Measurements from ENCODE around the gene FAM193A. TPM values are rescaled to one million over a fixed set of nuclear protein-coding genes. Genes with fewer than 3 reads are reported as not detected.

The FAM193A gene
- total and polyA plus RNA-seq, 2 experiments from 2014 or later = 12.0 to 22.9 TPM

DNA sequence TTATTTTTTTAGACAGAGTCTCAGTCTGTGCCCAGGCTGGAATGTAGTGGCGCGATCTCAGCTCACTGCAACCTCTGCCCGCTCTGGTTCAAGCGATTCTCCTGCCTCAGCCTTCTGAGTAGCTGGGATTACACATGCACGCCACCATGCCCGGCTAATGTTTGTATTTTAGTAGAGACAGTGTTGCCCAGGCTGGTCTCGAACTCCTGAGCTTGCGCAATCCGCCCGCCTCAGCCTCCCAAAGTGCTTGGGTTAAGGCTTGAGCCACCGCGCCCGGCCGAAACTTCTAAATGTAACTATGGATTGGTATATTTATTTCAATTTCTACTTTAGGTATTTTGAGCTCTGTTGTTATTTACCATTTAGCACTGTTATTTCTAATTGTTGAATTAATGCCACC lies 79.4 kb downstream of the FAM193A start (continued):
- TF ChIP-seq ZNF462 (CRISPR knock-in tag; IDR thresholded peaks at IDR 0.05) (no peak), ZNF331 (CRISPR knock-in tag; IDR thresholded peaks at IDR 0.05; ENCODE audit: low read depth) (no peak), EZH2 (IDR thresholded peaks at IDR 0.05; ENCODE audit: low read depth, unreplicated experiment) (no peak), EZH2phosphoT487 (IDR thresholded peaks at IDR 0.05; ENCODE audit: unreplicated experiment) (no peak), NANOG (IDR thresholded peaks at IDR 0.05; ENCODE audit: borderline replicate concordance) (no peak), JUNB (IDR thresholded peaks at IDR 0.05; ENCODE audit: unreplicated experiment) (no peak), STAT1 (IDR thresholded peaks at IDR 0.05; ENCODE audit: unreplicated experiment) (no peak), ZNF114 (CRISPR knock-in tag; IDR thresholded peaks at IDR 0.05) (no peak), CREB1 (CRISPR knock-in tag; IDR thresholded peaks at IDR 0.05; ENCODE audit: low read depth) (no peak)

GRCh38 chr4:2617955-2618354 lies 81.5 kb downstream of the FAM193A start:
- Mint-ChIP-seq H3K9me3 (no peaks in the 10 kb centered on the region), H3K4me1 (peaks cover 38% of the 10 kb centered on the region), H3K36me3 (ENCODE audit: low read depth) (peaks cover 12% of the 10 kb centered on the region), H3K27ac (no peak overlapping the region), H3K27me3 (ENCODE audit: insufficient read depth, low read depth, poor library complexity) (peaks cover 5% of the 10 kb centered on the region), H3K4me3 (no peak overlapping the region)
- ATAC-seq (no peak), DNase-seq (ENCODE audit: low spot score) (no peak)
- Histone ChIP-seq H2AFZ (no peak overlapping the region), H3K4me1 (ENCODE audit: insufficient read depth) (peaks cover 17% of the 10 kb centered on the region), H3F3A (replicated peaks; ENCODE audit: low read depth) (no peaks in the 10 kb centered on the region), H3K4me3 (no peak overlapping the region), H3K79me2 (replicated peaks; ENCODE audit: insufficient read depth) (peaks cover 98% of the 10 kb centered on the region), H3K36me3 (ENCODE audit: insufficient read depth) (no peaks in the 10 kb centered on the region), H3K4me2 (no peak overlapping the region), H3K27me3 (ENCODE audit: insufficient read depth) (no peaks in the 10 kb centered on the region), H3K9me2 (ENCODE audit: insufficient read depth) (no peaks in the 10 kb centered on the region), H3K27ac (ENCODE audit: low read depth) (peak overlapping the region; percentile 64), H4K20me1 (replicated peaks; ENCODE audit: insufficient read depth) (peaks cover 27% of the 10 kb centered on the region)
- no peak for TF ChIP-seq ZNF114 (CRISPR knock-in tag; IDR thresholded peaks at IDR 0.05)
- TF ChIP-seq EZH2 (IDR thresholded peaks at IDR 0.05; ENCODE audit: low read depth, unreplicated experiment) = no peak
- TF ChIP-seq CREB1 (CRISPR knock-in tag; IDR thresholded peaks at IDR 0.05; ENCODE audit: low read depth) = no peak
- no peak for TF ChIP-seq EZH2phosphoT487 (IDR thresholded peaks at IDR 0.05; ENCODE audit: unreplicated experiment)
- no peak for TF ChIP-seq STAT1 (IDR thresholded peaks at IDR 0.05; ENCODE audit: unreplicated experiment)
- no peak for TF ChIP-seq POLR2AphosphoS5 (IDR thresholded peaks at IDR 0.05; ENCODE audit: low read depth)
- TF ChIP-seq ZNF462 (CRISPR knock-in tag; IDR thresholded peaks at IDR 0.05) = no peak
- TF ChIP-seq JUNB (IDR thresholded peaks at IDR 0.05; ENCODE audit: unreplicated experiment) = no peak
- no peak for TF ChIP-seq ZNF331 (CRISPR knock-in tag; IDR thresholded peaks at IDR 0.05; ENCODE audit: low read depth)
